GM12878 (cell line): ENCODE measurements around the gene SLU7. TPM values are rescaled to one million over a fixed set of nuclear protein-coding genes. Genes with fewer than 3 reads are reported as not detected.

ENCODE experiments used
- ATAC-seq: fragments of 200-7000 bp; cut with Tn5 transposase; 3 replicates; pipeline ENCODE4 v1.9.1; 2020; ENCODE audit warnings: mild to moderate bottlenecking, moderate library complexity
- BruUV-seq: library from RNA; stranded (reverse); fragments of 400-500 nt; replicated peaks from 2 replicates; lab custom pipeline; 2021; lab: Mats Ljungman, UMichigan
- CTCF ChIA-PET: fragments of 300-600 bp; sonication (Branson Sonifier 250); formaldehyde crosslinking; extraction: SDS; loops from one replicate; lab custom pipeline; 2021; ENCODE audit warnings: inconsistent platforms; lab: Yijun Ruan, JAX
- POLR2A ChIA-PET: fragments of 350-600 bp; formaldehyde crosslinking; extraction: SDS; loops from one replicate; lab custom pipeline; 2021; ENCODE audit warnings: inconsistent platforms; lab: Charles Lee
- RAD21 ChIA-PET: fragments of 300-600 bp; sonication (Branson Sonifier 250); formaldehyde crosslinking; loops from one replicate; lab custom pipeline; 2023; ENCODE audit warnings: antibody characterized with exemption; ENCODE audit not compliant: unreplicated experiment; lab: Charles Lee
- SMC1A ChIA-PET: fragments of 300-600 bp; sonication (Branson Sonifier 250); formaldehyde crosslinking; loops from one replicate; lab custom pipeline; 2023; ENCODE audit not compliant: unreplicated experiment, uncharacterized antibody; lab: Charles Lee
- DNase-seq: peaks from one replicate; pipeline ENCODE4 v3.0.0-alpha.2; 2011; ENCODE audit warnings: low read depth, low spot score
- FAIRE-seq: peaks from 3 replicates; lab custom pipeline; 2011; peaks lifted over from hg19 to GRCh38; lab: Jason Lieb, UNC
- H2AFZ ChIP-seq: 2 replicates; pipeline ENCODE4 v1.6.0; 2011; ENCODE audit warnings: low read depth, low read length, control low read depth; ENCODE audit not compliant: control insufficient read depth
- H3K27ac ChIP-seq: 2 replicates; pipeline ENCODE4 v1.5.1; 2011; ENCODE audit warnings: control low read depth; ENCODE audit not compliant: control insufficient read depth, insufficient read depth
- H3K27me3 ChIP-seq, 2 experiments: replicated peaks in 1 of 2; 2 replicates each; pipeline versions ENCODE4 v1.6.0 to v1.6.1; 2011; ENCODE audit warnings: low read length in 1 of 2; ENCODE audit not compliant: control insufficient read depth in 2 of 2, insufficient read depth in 2 of 2
- H3K36me3 ChIP-seq, 2 experiments: 2 replicates each; pipeline ENCODE4 v1.5.1; 2011; ENCODE audit warnings: low read length in 1 of 2; ENCODE audit not compliant: control insufficient read depth in 2 of 2, insufficient read depth in 2 of 2
- H3K4me1 ChIP-seq: 2 replicates; pipeline ENCODE4 v1.6.1; 2011; ENCODE audit warnings: mild to moderate bottlenecking, low read length, moderate library complexity, mixed read lengths; ENCODE audit not compliant: control insufficient read depth, insufficient read depth
- H3K4me2 ChIP-seq: 2 replicates; pipeline ENCODE4 v1.6.0; 2011; ENCODE audit warnings: control low read depth; ENCODE audit not compliant: control insufficient read depth, insufficient read depth
- H3K4me3 ChIP-seq: fragments of 200-600 bp; sonication (generic); 2 replicates; pipeline ENCODE4 v1.5.1; 2016
- H3K79me2 ChIP-seq: 2 replicates; pipeline ENCODE4 v1.6.0; 2011; ENCODE audit warnings: low read length; ENCODE audit not compliant: control insufficient read depth, insufficient read depth
- H3K9ac ChIP-seq: 2 replicates; pipeline ENCODE4 v1.8.0; 2011; ENCODE audit warnings: low read length, control low read depth, mixed read lengths; ENCODE audit not compliant: control insufficient read depth, insufficient read depth
- H3K9me3 ChIP-seq: replicated peaks from 3 replicates; pipeline ENCODE4 v1.5.1; 2011; ENCODE audit warnings: mild to moderate bottlenecking, low read length; ENCODE audit not compliant: control insufficient read depth, insufficient read depth
- H4K20me1 ChIP-seq: 2 replicates; pipeline ENCODE4 v1.6.0; 2011; ENCODE audit not compliant: control insufficient read depth, insufficient read depth
- BCL11A ChIP-seq: IDR thresholded peaks from 2 replicates; pipeline ENCODE4 v1.6.1; 2011; ENCODE audit warnings: low read depth, low read length
- CHD4 ChIP-seq: fragments of 200-600 bp; sonication (generic); IDR thresholded peaks from 2 replicates; pipeline ENCODE4 v1.6.1; 2016; ENCODE audit warnings: mild to moderate bottlenecking
- E4F1 ChIP-seq: fragments of 450-650 bp; IDR thresholded peaks from 2 replicates; pipeline ENCODE4 v1.6.1; 2018; ENCODE audit warnings: borderline replicate concordance, mild to moderate bottlenecking; ENCODE audit not compliant: partially characterized antibody
- FOS ChIP-seq: IDR thresholded peaks from 3 replicates; pipeline ENCODE4 v1.6.1; 2011; ENCODE audit warnings: borderline replicate concordance; ENCODE audit not compliant: insufficient read length; ENCODE audit errors: extremely low read depth
- HDAC6 ChIP-seq: fragments of 200-600 bp; sonication (generic); IDR thresholded peaks from one replicate; pipeline ENCODE4 v1.8.0; 2017; ENCODE audit warnings: antibody characterized with exemption; ENCODE audit not compliant: unreplicated experiment
- IRF5 ChIP-seq: fragments of 450-650 bp; IDR thresholded peaks from 2 replicates; pipeline ENCODE4 v1.6.1; 2017; ENCODE audit warnings: borderline replicate concordance
- MEF2A ChIP-seq: IDR thresholded peaks from 2 replicates; pipeline ENCODE4 v1.6.1; 2011; ENCODE audit warnings: low read depth, mild to moderate bottlenecking, low read length, moderate library complexity; ENCODE audit not compliant: insufficient read depth
- NBN ChIP-seq: fragments of 450-650 bp; IDR thresholded peaks from 2 replicates; pipeline ENCODE4 v1.6.1; 2016
- NFIC ChIP-seq: IDR thresholded peaks from 2 replicates; pipeline ENCODE4 v1.6.1; 2012; ENCODE audit warnings: low read depth, mild to moderate bottlenecking, inconsistent platforms, low read length, moderate library complexity
- NFYA ChIP-seq: IDR thresholded peaks from 2 replicates; pipeline ENCODE4 v1.6.1; 2011; ENCODE audit warnings: low read depth, mild to moderate bottlenecking, low read length, improper control_type of control experiment, borderline replicate concordance
- NKRF ChIP-seq: fragments of 450-650 bp; conservative IDR thresholded peaks from 2 replicates; pipeline ENCODE4 v1.6.1; 2017; ENCODE audit warnings: mild to moderate bottlenecking, moderate library complexity
- SUZ12 ChIP-seq: fragments of 200-600 bp; sonication (generic); IDR thresholded peaks from one replicate; pipeline ENCODE4 v1.6.1; 2018; ENCODE audit warnings: antibody characterized with exemption, mild to moderate bottlenecking; ENCODE audit not compliant: unreplicated experiment
- TCF3 ChIP-seq: IDR thresholded peaks from 2 replicates; pipeline ENCODE4 v1.6.1; 2012; ENCODE audit warnings: low read depth, mild to moderate bottlenecking, low read length, borderline replicate concordance; ENCODE audit not compliant: insufficient read depth
- ZNF274 ChIP-seq: IDR thresholded peaks from one replicate; pipeline ENCODE4 v1.8.0; 2011; ENCODE audit not compliant: insufficient read length, insufficient read depth
- WGBS: methylation state at CpG from one replicate; pipeline ENCODE4 v1.1.6; 2016; ENCODE audit warnings: low lambda C conversion rate; ENCODE audit not compliant: insufficient replicate concordance, insufficient coverage; ENCODE audit errors: missing lambda C conversion rate; 5-methylcytosine and 5-hydroxymethylcytosine counted together
- in situ Hi-C: fragments of 300-500 bp; cut with MboI; formaldehyde crosslinking; loops from 9 replicates; pipeline ENCODE4 v1.14.3; 2018; ENCODE audit warnings: mixed read lengths
- intact Hi-C: fragments of 100-400 bp; cut with micrococcal nuclease; formaldehyde crosslinking; loops from one replicate; pipeline ENCODE4 v1.14.2; 2022; ENCODE audit not compliant: unreplicated experiment
- polyA plus RNA-seq, 11 experiments: library from polyadenylated mRNA; depleted of rRNA in 4 of 11; unstranded in 6 of 11; stranded (reverse) in 5 of 11; fragments of >200 nt; fragmentation: Nextera tagmentation in 4 of 11; fragmentation: Illumina TruSeq in 1 of 11; extraction: Ambion mirVana in 4 of 11; extraction: Trizol in 1 of 11; gene quantifications; 1 replicate in 1 of 11; 2 replicates in 10 of 11; pipeline versions ENCODE4 v1.2.1 to v1.2.3, GENCODE V29; 2011 to 2016; ENCODE audit warnings: inconsistent platforms in 2 of 11, missing spikeins in 2 of 11, low read depth in 1 of 11
- total RNA-seq, 4 experiments: library from RNA; depleted of rRNA in 3 of 4; stranded (reverse); fragments of >200 nt in 3 of 4; fragmentation: Illumina TruSeq in 1 of 4; extraction: Trizol in 1 of 4; gene quantifications; 2 replicates each; pipeline versions ENCODE4 v1.2.1 to v1.2.3, GENCODE V29; 2013 to 2021
- TF ChIP-seq, protein P1 (sequence below): fragments of 450-650 bp; IDR thresholded peaks from 2 replicates; pipeline ENCODE4 v1.6.1; 2018; ENCODE audit warnings: mild to moderate bottlenecking, low read depth, moderate library complexity; ENCODE audit not compliant: partially characterized antibody

SLU7 gene
- total and polyA plus RNA-seq, 10 of the 15 experiments (the other 5 are each of a cell fraction or from before 2014, with no cell fraction given): 32.7 to 55.2 (median 46.6) TPM

DNA sequence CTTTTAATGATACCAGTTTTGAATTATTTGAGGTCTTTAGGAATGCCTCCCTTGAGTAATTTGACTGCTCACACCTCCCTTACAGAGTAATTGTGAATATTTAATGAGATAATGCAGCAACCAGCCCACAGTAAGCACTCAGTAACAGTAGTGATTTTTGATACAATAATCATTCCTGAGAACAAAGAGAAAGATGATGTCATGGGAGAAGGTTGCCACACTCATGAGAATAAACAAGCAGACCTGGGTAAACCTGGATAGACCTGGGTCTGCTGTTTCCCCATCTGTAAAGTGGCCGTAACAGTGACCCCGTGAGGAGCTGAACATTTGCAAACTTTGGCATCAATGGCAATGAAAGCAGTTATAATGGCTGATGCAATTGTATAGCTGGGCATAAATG, 52.7 kb downstream of the SLU7 start:
- peaks cover 5 to 10% of the 10 kb centered on the region in 2 experiments; a peak in 3 of 4 replicates for H3K27me3 ChIP-seq
- ChIA-PET SMC1A (no interaction called here), POLR2A (interaction anchor here (0.6 kb wide), 1 partner anchor 162 kb away, joined by 3 read pairs; no protein-coding TSS in a partner anchor), CTCF (no interaction called here), RAD21 (no interaction called here)
- H3K4me3 ChIP-seq: no peak overlapping the region
- 32% methylated on average over 2 of the region's 2 CpGs for WGBS
- H4K20me1 ChIP-seq: no peaks in the 10 kb centered on the region
- ATAC-seq: no peak
- DNase-seq: no peak
- intact Hi-C loops (no loop called here), in situ Hi-C loops (no loop called here)
- no TSS peak for BruUV-seq
- H3K4me2 ChIP-seq: no peak overlapping the region
- H2AFZ ChIP-seq: no peak overlapping the region
- no peaks in the 10 kb centered on the region for H3K4me1 ChIP-seq
- TF ChIP-seq NFYA: no peak
- TF ChIP-seq HDAC6: no peak
- no peak for TF ChIP-seq BCL11A
- no peak for TF ChIP-seq NBN
- no peak for TF ChIP-seq ZNF274
- TF ChIP-seq MEF2A: no peak
- TF ChIP-seq, protein P1, sequence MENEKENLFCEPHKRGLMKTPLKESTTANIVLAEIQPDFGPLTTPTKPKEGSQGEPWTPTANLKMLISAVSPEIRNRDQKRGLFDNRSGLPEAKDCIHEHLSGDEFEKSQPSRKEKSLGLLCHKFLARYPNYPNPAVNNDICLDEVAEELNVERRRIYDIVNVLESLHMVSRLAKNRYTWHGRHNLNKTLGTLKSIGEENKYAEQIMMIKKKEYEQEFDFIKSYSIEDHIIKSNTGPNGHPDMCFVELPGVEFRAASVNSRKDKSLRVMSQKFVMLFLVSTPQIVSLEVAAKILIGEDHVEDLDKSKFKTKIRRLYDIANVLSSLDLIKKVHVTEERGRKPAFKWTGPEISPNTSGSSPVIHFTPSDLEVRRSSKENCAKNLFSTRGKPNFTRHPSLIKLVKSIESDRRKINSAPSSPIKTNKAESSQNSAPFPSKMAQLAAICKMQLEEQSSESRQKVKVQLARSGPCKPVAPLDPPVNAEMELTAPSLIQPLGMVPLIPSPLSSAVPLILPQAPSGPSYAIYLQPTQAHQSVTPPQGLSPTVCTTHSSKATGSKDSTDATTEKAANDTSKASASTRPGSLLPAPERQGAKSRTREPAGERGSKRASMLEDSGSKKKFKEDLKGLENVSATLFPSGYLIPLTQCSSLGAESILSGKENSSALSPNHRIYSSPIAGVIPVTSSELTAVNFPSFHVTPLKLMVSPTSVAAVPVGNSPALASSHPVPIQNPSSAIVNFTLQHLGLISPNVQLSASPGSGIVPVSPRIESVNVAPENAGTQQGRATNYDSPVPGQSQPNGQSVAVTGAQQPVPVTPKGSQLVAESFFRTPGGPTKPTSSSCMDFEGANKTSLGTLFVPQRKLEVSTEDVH: no peak
- no peak for TF ChIP-seq SUZ12
- TF ChIP-seq NKRF: no peak
- TF ChIP-seq NFIC: no peak
- no peak for TF ChIP-seq E4F1
- no peak for TF ChIP-seq CHD4
- TF ChIP-seq FOS: no peak
- TF ChIP-seq IRF5: no peak
- TF ChIP-seq TCF3: no peak
- H3K27ac ChIP-seq: no peak overlapping the region
- H3K79me2 ChIP-seq: no peaks in the 10 kb centered on the region
- H3K9ac ChIP-seq: no peak overlapping the region
- H3K36me3 ChIP-seq: no peaks in the 10 kb centered on the region
- H3K9me3 ChIP-seq: no peaks in the 10 kb centered on the region
- FAIRE-seq: no peak
